Osteoblast (primary cell): ENCODE measurements around the gene UBE2F. TPM values are rescaled to one million over a fixed set of nuclear protein-coding genes. Genes with fewer than 3 reads are reported as not detected.
A peak's percentile ranks its signal among the peaks of the same experiment; 100 is the strongest.

Source experiments
- DNase-seq: peaks from one replicate; pipeline ENCODE4 v3.0.0; 2011; ENCODE audit warnings: low spot score, mixed read lengths; ENCODE audit not compliant: insufficient read length; ENCODE audit errors: missing footprints
- H2AFZ ChIP-seq: 2 replicates; pipeline ENCODE4 v1.6.0; 2011; ENCODE audit warnings: mild to moderate bottlenecking, low read length
- H3K27ac ChIP-seq: 2 replicates; pipeline ENCODE4 v1.5.1; 2011; ENCODE audit warnings: mild to moderate bottlenecking, low read depth, low read length, moderate library complexity
- H3K27me3 ChIP-seq: 2 replicates; pipeline ENCODE4 v1.6.0; 2012; ENCODE audit warnings: mild to moderate bottlenecking, control low read depth, inconsistent platforms, low read length, moderate library complexity; ENCODE audit not compliant: insufficient read depth
- H3K36me3 ChIP-seq: 2 replicates; pipeline ENCODE4 v1.5.1; 2011; ENCODE audit warnings: mild to moderate bottlenecking, low read length, control low read depth, moderate library complexity; ENCODE audit not compliant: insufficient read depth
- H3K4me1 ChIP-seq: 2 replicates; pipeline ENCODE4 v1.5.1; 2011; ENCODE audit warnings: mild to moderate bottlenecking, low read length, control low read depth, moderate library complexity; ENCODE audit not compliant: insufficient read depth
- H3K4me2 ChIP-seq: 2 replicates; pipeline ENCODE4 v1.6.0; 2011; ENCODE audit warnings: mild to moderate bottlenecking, low read length; ENCODE audit not compliant: insufficient read depth
- H3K4me3 ChIP-seq: fragments of 200-600 bp; sonication (generic); 3 replicates; pipeline ENCODE4 v1.5.1; 2012; ENCODE audit warnings: mild to moderate bottlenecking, low read length, inconsistent platforms; ENCODE audit not compliant: insufficient read depth
- H3K79me2 ChIP-seq: 2 replicates; pipeline ENCODE4 v1.6.0; 2012; ENCODE audit warnings: mild to moderate bottlenecking, low read length, control low read depth, inconsistent platforms; ENCODE audit not compliant: insufficient read depth
- H3K9me3 ChIP-seq: 2 replicates; pipeline ENCODE4 v1.5.1; 2011; ENCODE audit warnings: low read depth, low read length, control low read depth
- H4K20me1 ChIP-seq: 2 replicates; pipeline ENCODE4 v1.6.0; 2012; ENCODE audit warnings: mild to moderate bottlenecking, low read length, control low read depth; ENCODE audit not compliant: insufficient read depth
- CTCF ChIP-seq: IDR thresholded peaks from 2 replicates; pipeline ENCODE4 v1.5.1; 2011; ENCODE audit warnings: mild to moderate bottlenecking, low read depth, low read length, moderate library complexity; ENCODE audit errors: extremely low read depth
- total RNA-seq: library from RNA; depleted of rRNA; stranded (reverse); fragments of >200 nt; gene quantifications from 2 replicates; pipeline ENCODE4 v1.2.3, GENCODE V29; 2012

Gene UBE2F
- total RNA-seq, 1 donor = 39.8 TPM

GRCh38 chr2:237920673-237921072 lies 46.1 kb upstream of the UBE2F start:
- peaks cover 4% of the 10 kb centered on the region for H3K4me1 ChIP-seq
- H3K27ac ChIP-seq = no peak overlapping the region
- H3K27me3 ChIP-seq = no peaks in the 10 kb centered on the region
- TF ChIP-seq CTCF = no peak
- no peak overlapping the region for H2AFZ ChIP-seq
- peak; percentile 80 for DNase-seq
- no peaks in the 10 kb centered on the region for H3K36me3 ChIP-seq
- H4K20me1 ChIP-seq = no peaks in the 10 kb centered on the region
- no peaks in the 10 kb centered on the region for H3K9me3 ChIP-seq
- H3K4me3 ChIP-seq = no peak overlapping the region
- H3K79me2 ChIP-seq = no peaks in the 10 kb centered on the region
- H3K4me2 ChIP-seq = no peak overlapping the region

GRCh38 chr2:237921967-237922492 lies 44.8 kb upstream of the UBE2F start:
- Histone ChIP-seq H3K79me2 (no peaks in the 10 kb centered on the region), H3K27me3 (no peaks in the 10 kb centered on the region), H3K4me3 (no peak overlapping the region), H3K9me3 (no peaks in the 10 kb centered on the region), H3K36me3 (no peaks in the 10 kb centered on the region), H3K4me2 (no peak overlapping the region), H4K20me1 (no peaks in the 10 kb centered on the region), H2AFZ (no peak overlapping the region), H3K27ac (no peak overlapping the region), H3K4me1 (peaks cover 4% of the 10 kb centered on the region)
- no peak for DNase-seq
- TF ChIP-seq CTCF = no peak

GRCh38 chr2:237922641-237923361 lies 44.0 kb upstream of the UBE2F start:
- no peaks in the 10 kb centered on the region for H3K27me3 ChIP-seq
- no peak for TF ChIP-seq CTCF
- H3K36me3 ChIP-seq = no peaks in the 10 kb centered on the region
- peak overlapping the region; percentile 67 for H3K4me3 ChIP-seq
- no peaks in the 10 kb centered on the region for H4K20me1 ChIP-seq
- no peaks in the 10 kb centered on the region for H3K79me2 ChIP-seq
- H3K4me2 ChIP-seq = peak overlapping the region; percentile 81
- peaks cover 4% of the 10 kb centered on the region for H3K4me1 ChIP-seq
- H2AFZ ChIP-seq = peak overlapping the region; percentile 92
- no peak overlapping the region for H3K27ac ChIP-seq
- peak; percentile 59 for DNase-seq
- H3K9me3 ChIP-seq = no peaks in the 10 kb centered on the region

GRCh38 chr2:237923481-237924163 lies 43.2 kb upstream of the UBE2F start:
- Histone ChIP-seq H3K27ac (no peak overlapping the region), H3K4me1 (peaks cover 4% of the 10 kb centered on the region), H3K9me3 (no peaks in the 10 kb centered on the region), H3K27me3 (no peaks in the 10 kb centered on the region), H2AFZ (peak overlapping the region; percentile 92), H3K4me3 (peak overlapping the region; percentile 67), H3K79me2 (no peaks in the 10 kb centered on the region), H3K36me3 (no peaks in the 10 kb centered on the region), H3K4me2 (peak overlapping the region; percentile 81), H4K20me1 (no peaks in the 10 kb centered on the region)
- peak; percentile 99 for DNase-seq
- peak; percentile 82 for TF ChIP-seq CTCF
